ENCODE data around the gene IQGAP2. TPM values are rescaled to one million over a fixed set of nuclear protein-coding genes. Genes with fewer than 3 reads are reported as not detected.
"Not testable (repeated sequence)": the region's sequence is repeated elsewhere in the genome, so short reads cannot be mapped to it uniquely, and the experiment has no call there.

The IQGAP2 gene
- 4.2 TPM for total RNA-seq

GRCh38 chr5:76402886-76403765 is at the start of gene IQGAP2:
Gene IQGAP2 (plus strand): TSS chr5:76403285. CDS start chr5:76403546, 261 bp downstream.
- ATAC-seq = peak; percentile 76

GRCh38 chr5:76356887-76357286 is 46.2 kb upstream of the IQGAP2 start:
- ATAC-seq = no peak

- peak; percentile 66 for ATAC-seq
These were observed 39.5 kb upstream of the IQGAP2 start for GRCh38 chr5:76363352-76364225.

- no peak for ATAC-seq
These were observed 38.9 kb upstream of the IQGAP2 start for GRCh38 chr5:76364226-76364589.

GRCh38 chr5:76365561-76365960 is 37.5 kb upstream of the IQGAP2 start:
- no peak for ATAC-seq

- no peak for ATAC-seq
These were observed 36.5 kb upstream of the IQGAP2 start for GRCh38 chr5:76366596-76366995.

- peak; percentile 73 for ATAC-seq
These were observed 35.3 kb upstream of the IQGAP2 start for GRCh38 chr5:76367623-76368371.

GRCh38 chr5:76368941-76369340 is 34.1 kb upstream of the IQGAP2 start:
- no peak for ATAC-seq

- not testable (repeated sequence) for ATAC-seq
These were observed 33.4 kb upstream of the IQGAP2 start for GRCh38 chr5:76369668-76370067.

- ATAC-seq = peak; percentile 21
These were observed 31.1 kb upstream of the IQGAP2 start for GRCh38 chr5:76371960-76372322.

GRCh38 chr5:76372323-76373054 is 30.6 kb upstream of the IQGAP2 start:
- ATAC-seq = peak; percentile 91

- ATAC-seq = no peak
These were observed 26.8 kb upstream of the IQGAP2 start for GRCh38 chr5:76376148-76376865.

GRCh38 chr5:76376866-76377230 is 26.2 kb upstream of the IQGAP2 start:
- ATAC-seq = no peak

GRCh38 chr5:76378355-76378754 is 24.7 kb upstream of the IQGAP2 start:
- no peak for ATAC-seq

GRCh38 chr5:76379316-76379715 is 23.8 kb upstream of the IQGAP2 start:
- ATAC-seq = no peak

GRCh38 chr5:76379855-76380254 is 23.2 kb upstream of the IQGAP2 start:
- no peak for ATAC-seq

GRCh38 chr5:76380346-76381066 is 22.6 kb upstream of the IQGAP2 start:
- no peak for ATAC-seq

- peak; percentile 81 for ATAC-seq
These were observed 19.8 kb upstream of the IQGAP2 start for GRCh38 chr5:76383126-76383832.

GRCh38 chr5:76384189-76384588 is 18.9 kb upstream of the IQGAP2 start:
- no peak for ATAC-seq

- ATAC-seq = no peak
These were observed 18.4 kb upstream of the IQGAP2 start for GRCh38 chr5:76384705-76385104.

All from esophagus mucosa (tissue), 1 donor.